ENCODE data around the gene OR5AS1.

DNA sequence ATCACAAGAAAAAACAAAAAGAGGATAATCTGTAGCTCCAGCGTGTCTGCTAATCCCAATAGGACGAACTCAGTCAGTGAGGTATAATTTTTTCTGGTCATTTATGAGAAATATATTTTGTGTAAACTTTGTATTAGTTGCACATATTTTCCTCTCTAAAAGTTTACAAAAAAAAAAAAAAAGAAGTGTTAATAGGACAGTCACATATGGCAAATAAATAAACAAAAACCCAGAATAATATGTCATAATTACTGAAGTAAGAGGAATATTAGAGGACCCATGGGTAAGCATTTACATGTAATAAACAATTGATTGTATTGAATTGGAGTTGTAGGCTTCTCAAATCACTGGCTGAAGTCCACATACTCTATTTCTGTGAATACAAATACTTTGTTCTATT lies 32.9 kb upstream of the OR5AS1 start, which contains the start of gene OR5F1:
- TF ChIP-seq, protein P1, sequence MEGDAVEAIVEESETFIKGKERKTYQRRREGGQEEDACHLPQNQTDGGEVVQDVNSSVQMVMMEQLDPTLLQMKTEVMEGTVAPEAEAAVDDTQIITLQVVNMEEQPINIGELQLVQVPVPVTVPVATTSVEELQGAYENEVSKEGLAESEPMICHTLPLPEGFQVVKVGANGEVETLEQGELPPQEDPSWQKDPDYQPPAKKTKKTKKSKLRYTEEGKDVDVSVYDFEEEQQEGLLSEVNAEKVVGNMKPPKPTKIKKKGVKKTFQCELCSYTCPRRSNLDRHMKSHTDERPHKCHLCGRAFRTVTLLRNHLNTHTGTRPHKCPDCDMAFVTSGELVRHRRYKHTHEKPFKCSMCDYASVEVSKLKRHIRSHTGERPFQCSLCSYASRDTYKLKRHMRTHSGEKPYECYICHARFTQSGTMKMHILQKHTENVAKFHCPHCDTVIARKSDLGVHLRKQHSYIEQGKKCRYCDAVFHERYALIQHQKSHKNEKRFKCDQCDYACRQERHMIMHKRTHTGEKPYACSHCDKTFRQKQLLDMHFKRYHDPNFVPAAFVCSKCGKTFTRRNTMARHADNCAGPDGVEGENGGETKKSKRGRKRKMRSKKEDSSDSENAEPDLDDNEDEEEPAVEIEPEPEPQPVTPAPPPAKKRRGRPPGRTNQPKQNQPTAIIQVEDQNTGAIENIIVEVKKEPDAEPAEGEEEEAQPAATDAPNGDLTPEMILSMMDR (IDR thresholded peaks at IDR 0.05): no peak
- TF ChIP-seq POLR2A (IDR thresholded peaks at IDR 0.05): no peak

Measured in right lobe of liver (tissue), 4 donors.